Aorta (tissue), 5 donors: Measurements from ENCODE around the gene GOLGA8K. TPM values are rescaled to one million over a fixed set of nuclear protein-coding genes. Genes with fewer than 3 reads are reported as not detected.
"Not testable (repeated sequence)": the region's sequence is repeated elsewhere in the genome, so short reads cannot be mapped to it uniquely, and the experiment has no call there.

ENCODE experiments used
- ATAC-seq: fragments of 200-7000 bp; cut with Tn5 transposase; one replicate; pipeline ENCODE4 v1.9.1; 2022; ENCODE audit warnings: moderate library complexity; ENCODE audit not compliant: low FRiP score
- DNase-seq, 2 donors: peaks; one replicate each; pipeline ENCODE4 v3.0.0-alpha.2; 2020
- H3K27ac ChIP-seq, 2 donors: one replicate each; pipeline ENCODE4 v1.5.1; 2013; ENCODE audit warnings: low read length in 2 of 2, mild to moderate bottlenecking in 2 of 2, moderate library complexity in 2 of 2, control low read depth in 1 of 2, inconsistent platforms in 1 of 2, low read depth in 1 of 2
- H3K27me3 ChIP-seq, 2 donors: one replicate each; pipeline ENCODE4 v1.6.1; 2013; ENCODE audit warnings: control low read depth in 1 of 2, low read length in 1 of 2, mild to moderate bottlenecking in 1 of 2, moderate library complexity in 1 of 2; ENCODE audit not compliant: insufficient read depth in 2 of 2, control insufficient read depth in 1 of 2
- H3K36me3 ChIP-seq, 2 donors: one replicate each; pipeline ENCODE4 v1.6.1; 2013; ENCODE audit warnings: control low read depth in 1 of 2, low read length in 1 of 2, mild to moderate bottlenecking in 1 of 2; ENCODE audit not compliant: insufficient read depth in 2 of 2, control insufficient read depth in 1 of 2
- H3K4me1 ChIP-seq, 2 donors: one replicate each; pipeline ENCODE4 v1.6.1; 2013; ENCODE audit warnings: low read length in 2 of 2, control low read depth in 1 of 2, mild to moderate bottlenecking in 1 of 2, moderate library complexity in 1 of 2; ENCODE audit not compliant: insufficient read depth in 2 of 2, control insufficient read depth in 1 of 2
- H3K4me3 ChIP-seq, 2 donors: one replicate each; pipeline ENCODE4 v1.5.1; 2013; ENCODE audit warnings: low read length in 2 of 2, control low read depth in 1 of 2, mild to moderate bottlenecking in 1 of 2
- H3K9me3 ChIP-seq: one replicate; pipeline ENCODE4 v1.6.1; 2013; ENCODE audit warnings: mild to moderate bottlenecking, low read length; ENCODE audit not compliant: control insufficient read depth
- WGBS, 2 donors: extraction: QIAGEN DNeasy Blood & Tissue Kit; methylation state at CpG; one replicate each; pipeline ENCODE4 v1.1.7; 2013; 5-methylcytosine and 5-hydroxymethylcytosine counted together
- intact Hi-C, 2 donors: fragments of 100-400 bp; cut with DNase I; formaldehyde crosslinking; loops; one replicate each; pipeline versions ENCODE4 v1.14.2 to v1.15.0; 2022
- polyA plus RNA-seq, 2 donors: library from polyadenylated mRNA; stranded (reverse); fragments of 200-250 nt; gene quantifications; one replicate each; pipeline ENCODE4 v1.2.3, GENCODE V29; 2013
- total RNA-seq, 2 donors: library from RNA; stranded (reverse); fragmentation: NEBNext Ultra II Directional; extraction: Animal tissue kit (Norgen Biotek cat#: 25700); gene quantifications; one replicate each; pipeline ENCODE4 v1.2.1, GENCODE V29; 2021
- donor health status: healthy with polysubstance abuse.
- donor health status: Bipolar disorder and iron deficiency.
- donor health status: DM: no; HTN: no; CAD: no.
- donor health status: DM: no; HTN: no; CAD: no.
- donor health status: DM: yes; HTN: yes; CAD: no.

The GOLGA8K gene
- total and polyA plus RNA-seq, 4 donors = 0.63 to 10.0 (median 2.3) TPM

GRCh38 chr15:32343921-32344320, 59.2 kb downstream of the GOLGA8K start:
- DNase-seq, intact Hi-C loops, H3K4me3 ChIP-seq, H3K27me3 ChIP-seq, H3K36me3 ChIP-seq, H3K9me3 ChIP-seq, H3K4me1 ChIP-seq, ATAC-seq, H3K27ac ChIP-seq: not testable (repeated sequence)
- WGBS, 2 donors = 80 to 83% methylated on average over 1 of the region's 3 CpGs

Other genes with a start within 250 kb of the GOLGA8K start
- 10 to 100 TPM in 1 of 2 donors, 1 to 10 TPM in 1; 2.1 to 13.0 TPM for gene GOLGA8O, start 52.3 kb upstream of the GOLGA8K start, total RNA-seq
- 1 to 10 TPM; 1.4 to 4.0 TPM for gene GOLGA8O, start 52.3 kb upstream of the GOLGA8K start, polyA plus RNA-seq
- gene GOLGA8N, start 190.2 kb upstream of the GOLGA8K start, total RNA-seq = 10 to 100 TPM; 18.1 to 38.9 TPM
- 10 to 100 TPM in 1 of 2 donors, 1 to 10 TPM in 1; 2.1 to 17.8 TPM for gene GOLGA8N, start 190.2 kb upstream of the GOLGA8K start, polyA plus RNA-seq
- gene ARHGAP11A, start 212.2 kb upstream of the GOLGA8K start, total RNA-seq = 1 to 10 TPM; 2.8 to 4.3 TPM
- 1 to 10 TPM; 1.1 to 5.0 TPM for gene ARHGAP11A, start 212.2 kb upstream of the GOLGA8K start, polyA plus RNA-seq
- 1 to 10 TPM; 2.6 to 3.9 TPM for gene SCG5, start 238.4 kb upstream of the GOLGA8K start, total RNA-seq
- 1 to 10 TPM; 2.1 to 5.6 TPM for gene SCG5, start 238.4 kb upstream of the GOLGA8K start, polyA plus RNA-seq